HepG2 (cell line): ENCODE results near the gene ERCC5. TPM values are rescaled to one million over a fixed set of nuclear protein-coding genes. Genes with fewer than 3 reads are reported as not detected.

ENCODE experiments used
- ATM ChIP-seq: fragments of 450-650 bp; IDR thresholded peaks from 2 replicates; pipeline ENCODE4 v1.7.1; 2017; ENCODE audit warnings: mild to moderate bottlenecking, borderline replicate concordance
- ATRX ChIP-seq: sonication (generic); formaldehyde crosslinking; IDR thresholded peaks from 2 replicates; pipeline ENCODE4 v1.4.0; 2020; ENCODE audit warnings: missing genetic modification reagents, borderline replicate concordance
- CBX1 ChIP-seq: IDR thresholded peaks from one replicate; pipeline ENCODE4 v1.6.1; 2016; ENCODE audit warnings: antibody characterized with exemption, low read depth
- HIVEP1 ChIP-seq: sonication (generic); formaldehyde crosslinking; IDR thresholded peaks from 2 replicates; pipeline ENCODE4 v1.4.0; 2020; ENCODE audit warnings: mild to moderate bottlenecking, missing genetic modification reagents
- HNRNPL ChIP-seq: fragments of 200-400 bp; formaldehyde crosslinking; IDR thresholded peaks from 2 replicates; pipeline ENCODE4 v1.6.1; 2017; ENCODE audit warnings: mild to moderate bottlenecking, low read depth, low read length
- MEIS2 ChIP-seq: sonication (generic); formaldehyde crosslinking; IDR thresholded peaks from 2 replicates; pipeline ENCODE4 v1.9.0; 2021; ENCODE audit warnings: mild to moderate bottlenecking, missing genetic modification reagents
- RNF2 ChIP-seq: fragments of 450-650 bp; conservative IDR thresholded peaks from 2 replicates; pipeline ENCODE4 v1.6.1; 2016; ENCODE audit warnings: low read depth
- SRSF1 ChIP-seq: fragments of 200-400 bp; formaldehyde crosslinking; optimal IDR thresholded peaks from 2 replicates; pipeline ENCODE3; 2017; ENCODE audit warnings: mild to moderate bottlenecking, low read depth, low read length, moderate library complexity
- ZNF207 ChIP-seq: fragments of 450-650 bp; IDR thresholded peaks from 2 replicates; pipeline ENCODE4 v1.6.1; 2016; ENCODE audit warnings: antibody characterized with exemption, borderline replicate concordance
- ZNF326 ChIP-seq: sonication (generic); formaldehyde crosslinking; IDR thresholded peaks from 2 replicates; pipeline ENCODE4 v1.4.0; 2020; ENCODE audit warnings: missing genetic modification reagents, borderline replicate concordance
- ZNF558 ChIP-seq: sonication (generic); formaldehyde crosslinking; IDR thresholded peaks from 2 replicates; pipeline ENCODE4 v1.9.0; 2022; ENCODE audit warnings: mild to moderate bottlenecking, missing genetic modification reagents, borderline replicate concordance
- polyA plus RNA-seq, 8 experiments: library from polyadenylated mRNA; depleted of rRNA in 3 of 8; stranded (reverse) in 7 of 8; unstranded in 1 of 8; fragments of >200 nt; fragmentation: Illumina TruSeq in 4 of 8; extraction: Trizol in 4 of 8; gene quantifications; 2 replicates each; pipeline versions ENCODE4 v1.2.1 to v1.2.3, GENCODE V29; 2011 to 2016; ENCODE audit warnings: low read depth in 4 of 8, missing spikeins in 1 of 8, mixed read lengths in 1 of 8; ENCODE audit not compliant: insufficient read depth in 1 of 8
- total RNA-seq, 5 experiments: library from RNA; depleted of rRNA; stranded (reverse); fragments of >200 nt; fragmentation: Illumina TruSeq; extraction: Trizol; gene quantifications; 2 replicates each; pipeline ENCODE4 v1.2.3, GENCODE V29; 2016; ENCODE audit warnings: low read depth in 1 of 5
- TF ChIP-seq, protein P1 (sequence below): sonication (generic); formaldehyde crosslinking; IDR thresholded peaks from 2 replicates; pipeline ENCODE4 v1.4.0; 2020; ENCODE audit warnings: low read depth, mild to moderate bottlenecking, missing genetic modification reagents
- TF ChIP-seq, protein P2 (sequence below): sonication (generic); formaldehyde crosslinking; IDR thresholded peaks from 2 replicates; pipeline ENCODE4 v1.5.1; 2020; ENCODE audit warnings: missing genetic modification reagents, mild to moderate bottlenecking, borderline replicate concordance
- TF ChIP-seq, protein P3 (sequence below): sonication (generic); formaldehyde crosslinking; IDR thresholded peaks from 2 replicates; pipeline ENCODE4 v1.5.1; 2020; ENCODE audit warnings: mild to moderate bottlenecking, missing genetic modification reagents, borderline replicate concordance
- TF ChIP-seq, protein P4 (sequence below): sonication (generic); formaldehyde crosslinking; IDR thresholded peaks from 2 replicates; pipeline ENCODE4 v1.4.0; 2020; ENCODE audit warnings: missing genetic modification reagents, mild to moderate bottlenecking, borderline replicate concordance
- TF ChIP-seq, protein P5 (sequence below): sonication (generic); formaldehyde crosslinking; IDR thresholded peaks from 2 replicates; pipeline ENCODE4 v1.4.0; 2020; ENCODE audit warnings: missing genetic modification reagents, borderline replicate concordance

The ERCC5 gene
- total and polyA plus RNA-seq, 2 of the 13 experiments (the other 11 are each of a cell fraction or from before 2014, with no cell fraction given), result 12.9 to 35.5 TPM

DNA sequence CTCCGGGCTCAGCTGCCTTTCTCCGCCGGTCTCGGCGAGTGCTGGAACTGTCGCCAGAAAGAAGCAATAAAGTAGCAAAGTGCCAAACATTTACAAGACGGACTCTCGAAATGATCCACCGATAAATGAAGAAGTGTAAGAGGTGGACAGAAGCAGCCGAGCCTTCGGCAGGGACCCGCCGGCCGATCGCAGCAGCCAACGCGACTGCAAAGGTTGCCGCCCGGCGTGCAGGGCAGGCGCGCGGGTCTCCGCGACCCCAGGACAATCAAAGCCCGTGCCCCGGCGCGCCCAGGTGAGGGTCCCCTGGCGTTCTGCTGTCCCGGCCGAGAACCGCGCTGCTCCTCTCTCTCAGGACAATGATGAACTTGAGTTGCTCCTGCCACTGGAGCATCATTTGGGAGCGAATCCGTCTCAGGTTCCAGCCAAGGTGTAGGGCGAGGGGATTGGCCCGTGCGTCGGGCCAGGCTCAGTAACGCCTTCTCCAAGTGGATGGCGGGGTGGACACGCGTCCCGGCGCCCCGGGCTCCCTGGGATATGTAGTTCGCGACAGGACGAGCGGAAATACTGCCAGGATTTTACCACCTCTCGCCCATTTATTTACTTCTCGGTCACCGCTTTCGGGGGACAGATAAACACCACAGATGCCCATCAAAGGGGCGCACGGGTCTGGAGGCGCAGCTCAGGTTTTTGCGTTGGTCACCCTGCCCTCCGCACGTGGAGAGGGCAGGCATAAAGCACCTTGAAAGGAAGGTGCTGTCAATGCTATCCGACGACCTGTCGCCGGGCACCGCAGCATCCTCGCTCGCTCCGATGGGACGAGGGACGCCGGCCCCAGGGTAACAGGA is 47.0 kb upstream of the ERCC5 start, which contains the start of the genes BIVM and POGLUT2 (continued):
- TF ChIP-seq MEIS2 (CRISPR knock-in tag), result no peak
- no peak for TF ChIP-seq HNRNPL
- TF ChIP-seq, protein P1, sequence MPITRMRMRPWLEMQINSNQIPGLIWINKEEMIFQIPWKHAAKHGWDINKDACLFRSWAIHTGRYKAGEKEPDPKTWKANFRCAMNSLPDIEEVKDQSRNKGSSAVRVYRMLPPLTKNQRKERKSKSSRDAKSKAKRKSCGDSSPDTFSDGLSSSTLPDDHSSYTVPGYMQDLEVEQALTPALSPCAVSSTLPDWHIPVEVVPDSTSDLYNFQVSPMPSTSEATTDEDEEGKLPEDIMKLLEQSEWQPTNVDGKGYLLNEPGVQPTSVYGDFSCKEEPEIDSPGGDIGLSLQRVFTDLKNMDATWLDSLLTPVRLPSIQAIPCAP (CRISPR knock-in tag), result no peak
- TF ChIP-seq, protein P2, sequence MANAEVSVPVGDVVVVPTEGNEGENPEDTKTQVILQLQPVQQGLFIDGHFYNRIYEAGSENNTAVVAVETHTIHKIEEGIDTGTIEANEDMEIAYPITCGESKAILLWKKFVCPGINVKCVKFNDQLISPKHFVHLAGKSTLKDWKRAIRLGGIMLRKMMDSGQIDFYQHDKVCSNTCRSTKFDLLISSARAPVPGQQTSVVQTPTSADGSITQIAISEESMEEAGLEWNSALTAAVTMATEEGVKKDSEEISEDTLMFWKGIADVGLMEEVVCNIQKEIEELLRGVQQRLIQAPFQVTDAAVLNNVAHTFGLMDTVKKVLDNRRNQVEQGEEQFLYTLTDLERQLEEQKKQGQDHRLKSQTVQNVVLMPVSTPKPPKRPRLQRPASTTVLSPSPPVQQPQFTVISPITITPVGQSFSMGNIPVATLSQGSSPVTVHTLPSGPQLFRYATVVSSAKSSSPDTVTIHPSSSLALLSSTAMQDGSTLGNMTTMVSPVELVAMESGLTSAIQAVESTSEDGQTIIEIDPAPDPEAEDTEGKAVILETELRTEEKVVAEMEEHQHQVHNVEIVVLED (CRISPR knock-in tag), result peak; percentile 74
- TF ChIP-seq, protein P3, sequence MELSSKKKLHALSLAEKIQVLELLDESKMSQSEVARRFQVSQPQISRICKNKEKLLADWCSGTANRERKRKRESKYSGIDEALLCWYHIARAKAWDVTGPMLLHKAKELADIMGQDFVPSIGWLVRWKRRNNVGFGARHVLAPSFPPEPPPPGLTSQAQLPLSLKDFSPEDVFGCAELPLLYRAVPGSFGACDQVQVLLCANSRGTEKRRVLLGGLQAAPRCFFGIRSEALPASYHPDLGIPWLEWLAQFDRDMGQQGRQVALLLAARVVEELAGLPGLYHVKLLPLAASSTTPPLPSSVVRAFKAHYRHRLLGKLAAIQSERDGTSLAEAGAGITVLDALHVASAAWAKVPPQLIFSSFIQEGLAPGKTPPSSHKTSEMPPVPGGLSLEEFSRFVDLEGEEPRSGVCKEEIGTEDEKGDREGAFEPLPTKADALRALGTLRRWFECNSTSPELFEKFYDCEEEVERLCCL (CRISPR knock-in tag), result no peak
- TF ChIP-seq HIVEP1 (CRISPR knock-in tag), result 0 out of 2 replicates have a peak, but pooled peaks have one; percentile 37
- no peak for TF ChIP-seq ZNF207
- no peak for TF ChIP-seq SRSF1
- TF ChIP-seq CBX1, result no peak
- TF ChIP-seq ATM, result no peak
- TF ChIP-seq, protein P4, sequence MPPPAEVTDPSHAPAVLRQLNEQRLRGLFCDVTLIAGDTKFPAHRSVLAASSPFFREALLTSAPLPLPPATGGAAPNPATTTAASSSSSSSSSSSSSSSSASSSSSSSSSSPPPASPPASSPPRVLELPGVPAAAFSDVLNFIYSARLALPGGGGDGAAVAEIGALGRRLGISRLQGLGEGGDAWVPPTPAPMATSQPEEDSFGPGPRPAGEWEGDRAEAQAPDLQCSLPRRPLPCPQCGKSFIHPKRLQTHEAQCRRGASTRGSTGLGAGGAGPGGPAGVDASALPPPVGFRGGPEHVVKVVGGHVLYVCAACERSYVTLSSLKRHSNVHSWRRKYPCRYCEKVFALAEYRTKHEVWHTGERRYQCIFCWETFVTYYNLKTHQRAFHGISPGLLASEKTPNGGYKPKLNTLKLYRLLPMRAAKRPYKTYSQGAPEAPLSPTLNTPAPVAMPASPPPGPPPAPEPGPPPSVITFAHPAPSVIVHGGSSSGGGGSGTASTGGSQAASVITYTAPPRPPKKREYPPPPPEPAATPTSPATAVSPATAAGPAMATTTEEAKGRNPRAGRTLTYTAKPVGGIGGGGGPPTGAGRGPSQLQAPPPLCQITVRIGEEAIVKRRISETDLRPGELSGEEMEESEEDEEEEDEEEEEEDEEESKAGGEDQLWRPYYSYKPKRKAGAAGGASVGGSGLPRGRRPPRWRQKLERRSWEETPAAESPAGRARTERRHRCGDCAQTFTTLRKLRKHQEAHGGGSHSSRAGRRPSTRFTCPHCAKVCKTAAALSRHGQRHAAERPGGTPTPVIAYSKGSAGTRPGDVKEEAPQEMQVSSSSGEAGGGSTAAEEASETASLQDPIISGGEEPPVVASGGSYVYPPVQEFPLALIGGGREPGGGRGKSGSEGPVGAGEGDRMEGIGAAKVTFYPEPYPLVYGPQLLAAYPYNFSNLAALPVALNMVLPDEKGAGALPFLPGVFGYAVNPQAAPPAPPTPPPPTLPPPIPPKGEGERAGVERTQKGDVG (CRISPR knock-in tag), result peak; percentile 59; the same call in 1 of the 2 replicates
- no peak for TF ChIP-seq ZNF326 (CRISPR knock-in tag)
- TF ChIP-seq, protein P5, sequence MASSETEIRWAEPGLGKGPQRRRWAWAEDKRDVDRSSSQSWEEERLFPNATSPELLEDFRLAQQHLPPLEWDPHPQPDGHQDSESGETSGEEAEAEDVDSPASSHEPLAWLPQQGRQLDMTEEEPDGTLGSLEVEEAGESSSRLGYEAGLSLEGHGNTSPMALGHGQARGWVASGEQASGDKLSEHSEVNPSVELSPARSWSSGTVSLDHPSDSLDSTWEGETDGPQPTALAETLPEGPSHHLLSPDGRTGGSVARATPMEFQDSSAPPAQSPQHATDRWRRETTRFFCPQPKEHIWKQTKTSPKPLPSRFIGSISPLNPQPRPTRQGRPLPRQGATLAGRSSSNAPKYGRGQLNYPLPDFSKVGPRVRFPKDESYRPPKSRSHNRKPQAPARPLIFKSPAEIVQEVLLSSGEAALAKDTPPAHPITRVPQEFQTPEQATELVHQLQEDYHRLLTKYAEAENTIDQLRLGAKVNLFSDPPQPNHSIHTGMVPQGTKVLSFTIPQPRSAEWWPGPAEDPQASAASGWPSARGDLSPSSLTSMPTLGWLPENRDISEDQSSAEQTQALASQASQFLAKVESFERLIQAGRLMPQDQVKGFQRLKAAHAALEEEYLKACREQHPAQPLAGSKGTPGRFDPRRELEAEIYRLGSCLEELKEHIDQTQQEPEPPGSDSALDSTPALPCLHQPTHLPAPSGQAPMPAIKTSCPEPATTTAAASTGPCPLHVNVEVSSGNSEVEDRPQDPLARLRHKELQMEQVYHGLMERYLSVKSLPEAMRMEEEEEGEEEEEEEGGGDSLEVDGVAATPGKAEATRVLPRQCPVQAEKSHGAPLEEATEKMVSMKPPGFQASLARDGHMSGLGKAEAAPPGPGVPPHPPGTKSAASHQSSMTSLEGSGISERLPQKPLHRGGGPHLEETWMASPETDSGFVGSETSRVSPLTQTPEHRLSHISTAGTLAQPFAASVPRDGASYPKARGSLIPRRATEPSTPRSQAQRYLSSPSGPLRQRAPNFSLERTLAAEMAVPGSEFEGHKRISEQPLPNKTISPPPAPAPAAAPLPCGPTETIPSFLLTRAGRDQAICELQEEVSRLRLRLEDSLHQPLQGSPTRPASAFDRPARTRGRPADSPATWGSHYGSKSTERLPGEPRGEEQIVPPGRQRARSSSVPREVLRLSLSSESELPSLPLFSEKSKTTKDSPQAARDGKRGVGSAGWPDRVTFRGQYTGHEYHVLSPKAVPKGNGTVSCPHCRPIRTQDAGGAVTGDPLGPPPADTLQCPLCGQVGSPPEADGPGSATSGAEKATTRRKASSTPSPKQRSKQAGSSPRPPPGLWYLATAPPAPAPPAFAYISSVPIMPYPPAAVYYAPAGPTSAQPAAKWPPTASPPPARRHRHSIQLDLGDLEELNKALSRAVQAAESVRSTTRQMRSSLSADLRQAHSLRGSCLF, result no peak
- no peak for TF ChIP-seq RNF2
- TF ChIP-seq ATRX (CRISPR knock-in tag), result no peak
- 0 out of 2 replicates have a peak, but pooled peaks have one; percentile 33 for TF ChIP-seq ZNF558 (CRISPR knock-in tag)
